HEK293 (cell line): ENCODE results near the gene AKIRIN1.
"Not testable (repeated sequence)": the region's sequence is repeated elsewhere in the genome, so short reads cannot be mapped to it uniquely, and the experiment has no call there.

ENCODE experiments used
- CTCF ChIA-PET: fragments of 350-600 bp; formaldehyde crosslinking; extraction: SDS; loops from one replicate; lab custom pipeline; 2021; ENCODE audit warnings: antibody characterized with exemption; lab: Yijun Ruan, JAX
- POLR2A ChIA-PET: fragments of 300-600 bp; formaldehyde crosslinking; extraction: SDS; loops from one replicate; lab custom pipeline; 2020; ENCODE audit warnings: antibody characterized with exemption, inconsistent platforms; lab: Yijun Ruan, JAX
- H3K27ac ChIP-seq: fragments of 200-500 bp; sonication (Bioruptor generic); 2 replicates; pipeline ENCODE4 v1.5.1; 2014; ENCODE audit warnings: low read depth, low read length, control low read depth, inconsistent platforms; ENCODE audit errors: extremely low read depth
- H3K36me3 ChIP-seq, 2 experiments: fragments of 200-500 bp in 1 of 2; sonication (Bioruptor generic) in 1 of 2; 1 replicate in 1 of 2; 2 replicates in 1 of 2; pipeline ENCODE4 v1.5.1; 2014 to 2017; ENCODE audit warnings: inconsistent platforms in 2 of 2, low read length in 2 of 2; ENCODE audit not compliant: control insufficient read depth in 2 of 2, insufficient read depth in 1 of 2
- H3K4me1 ChIP-seq: fragments of 200-500 bp; sonication (Bioruptor generic); 2 replicates; pipeline ENCODE4 v1.5.1; 2014; ENCODE audit warnings: mild to moderate bottlenecking, low read length, inconsistent platforms; ENCODE audit not compliant: control insufficient read depth, insufficient read depth
- H3K4me3 ChIP-seq: 2 replicates; pipeline ENCODE4 v1.5.1; 2011; ENCODE audit warnings: low read depth, mild to moderate bottlenecking, control low read depth, low read length, moderate library complexity
- H3K9me3 ChIP-seq: fragments of 200-500 bp; sonication (Bioruptor generic); 2 replicates; pipeline ENCODE4 v1.5.1; 2014; ENCODE audit warnings: low read depth, low read length, inconsistent platforms; ENCODE audit not compliant: control insufficient read depth, insufficient read depth
- EGR2 ChIP-seq: fragments of 450-650 bp; formaldehyde crosslinking; IDR thresholded peaks from 2 replicates; pipeline ENCODE4 v1.5.1; 2016; ENCODE audit warnings: low read depth, missing biosample characterization, missing genetic modification characterization
- HOXC10 ChIP-seq: sonication (generic); formaldehyde crosslinking; IDR thresholded peaks from 2 replicates; pipeline ENCODE4 v1.8.1; 2023; ENCODE audit warnings: mild to moderate bottlenecking, missing genetic modification reagents
- HOXD13 ChIP-seq: sonication (generic); formaldehyde crosslinking; IDR thresholded peaks from 2 replicates; pipeline ENCODE4 v1.8.0; 2022; ENCODE audit warnings: missing genetic modification reagents, borderline replicate concordance
- KLF9 ChIP-seq: fragments of 450-650 bp; formaldehyde crosslinking; IDR thresholded peaks from 2 replicates; pipeline ENCODE4 v1.5.1; 2016; ENCODE audit warnings: missing biosample characterization, missing genetic modification characterization, low read depth
- ZBTB20 ChIP-seq: fragments of 450-650 bp; formaldehyde crosslinking; IDR thresholded peaks from 2 replicates; pipeline ENCODE4 v1.5.1; 2016; ENCODE audit warnings: missing biosample characterization, missing genetic modification characterization
- ZNF248 ChIP-seq: fragments of 450-650 bp; formaldehyde crosslinking; IDR thresholded peaks from 2 replicates; pipeline ENCODE4 v1.5.1; 2017; ENCODE audit warnings: missing biosample characterization, missing genetic modification characterization
- ZNF548 ChIP-seq: fragments of 450-650 bp; formaldehyde crosslinking; IDR thresholded peaks from 2 replicates; pipeline ENCODE4 v1.5.1; 2016; ENCODE audit warnings: missing biosample characterization, missing genetic modification characterization
- ZNF654 ChIP-seq: fragments of 450-650 bp; formaldehyde crosslinking; IDR thresholded peaks from 2 replicates; pipeline ENCODE4 v1.5.1; 2016; ENCODE audit warnings: low read depth, missing biosample characterization, missing genetic modification characterization
- ZNF76 ChIP-seq: fragments of 450-650 bp; formaldehyde crosslinking; IDR thresholded peaks from 2 replicates; pipeline ENCODE4; 2016; ENCODE audit warnings: low read depth, missing biosample characterization, missing genetic modification characterization, borderline replicate concordance
- ZNF768 ChIP-seq: fragments of 450-650 bp; formaldehyde crosslinking; IDR thresholded peaks from 2 replicates; pipeline ENCODE4 v1.5.1; 2018; ENCODE audit warnings: missing biosample characterization, mild to moderate bottlenecking, missing genetic modification characterization
- ZSCAN30 ChIP-seq: fragments of 450-650 bp; IDR thresholded peaks from 2 replicates; pipeline ENCODE4 v1.5.1; 2018; ENCODE audit warnings: missing biosample characterization, mild to moderate bottlenecking, missing genetic modification characterization, moderate library complexity
- TF ChIP-seq, protein P1 (sequence below): fragments of 450-650 bp; formaldehyde crosslinking; IDR thresholded peaks from 2 replicates; pipeline ENCODE4 v1.5.1; 2017; ENCODE audit warnings: missing biosample characterization, missing genetic modification characterization
- TF ChIP-seq, protein P2 (sequence below): fragments of 450-650 bp; formaldehyde crosslinking; IDR thresholded peaks from 2 replicates; pipeline ENCODE4 v1.5.1; 2016; ENCODE audit warnings: missing biosample characterization, missing genetic modification characterization, borderline replicate concordance
- TF ChIP-seq, protein P3 (sequence below): fragments of 450-650 bp; formaldehyde crosslinking; IDR thresholded peaks from 2 replicates; pipeline ENCODE4 v1.5.1; 2016; ENCODE audit warnings: missing biosample characterization, missing genetic modification characterization, borderline replicate concordance
- TF ChIP-seq, protein P4 (sequence below): fragments of 450-650 bp; formaldehyde crosslinking; IDR thresholded peaks from 2 replicates; pipeline ENCODE4 v1.5.1; 2016; ENCODE audit warnings: missing biosample characterization, missing genetic modification characterization

The AKIRIN1 gene

DNA sequence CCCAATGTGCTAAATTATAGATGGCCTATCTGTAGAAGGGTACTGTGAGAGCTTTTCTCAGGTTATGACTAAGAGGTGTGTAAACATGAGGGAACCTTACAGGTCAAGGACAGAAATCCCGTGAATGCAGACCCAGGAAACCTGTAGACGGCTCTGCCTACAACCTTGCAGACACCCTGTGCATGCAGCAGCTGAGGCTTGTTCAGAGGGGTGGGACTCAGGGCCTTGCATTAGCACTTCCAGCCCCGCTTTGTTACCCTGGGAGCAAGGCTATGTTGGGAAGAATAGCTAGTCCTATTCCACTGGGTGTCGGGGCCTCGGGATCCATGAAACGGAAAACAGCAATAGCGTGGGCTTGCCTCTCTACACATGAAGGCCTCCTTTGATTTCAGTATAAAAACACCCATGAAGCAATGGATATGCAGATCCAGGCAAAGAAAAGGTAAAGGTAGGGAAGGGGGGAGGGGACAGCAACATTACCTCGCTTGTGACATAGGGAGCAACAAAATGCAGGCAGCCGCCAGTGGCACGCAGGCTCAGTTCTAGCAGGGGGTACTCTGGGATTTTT is 25.6 kb downstream of the AKIRIN1 start (continued):
- TF ChIP-seq, protein P1, sequence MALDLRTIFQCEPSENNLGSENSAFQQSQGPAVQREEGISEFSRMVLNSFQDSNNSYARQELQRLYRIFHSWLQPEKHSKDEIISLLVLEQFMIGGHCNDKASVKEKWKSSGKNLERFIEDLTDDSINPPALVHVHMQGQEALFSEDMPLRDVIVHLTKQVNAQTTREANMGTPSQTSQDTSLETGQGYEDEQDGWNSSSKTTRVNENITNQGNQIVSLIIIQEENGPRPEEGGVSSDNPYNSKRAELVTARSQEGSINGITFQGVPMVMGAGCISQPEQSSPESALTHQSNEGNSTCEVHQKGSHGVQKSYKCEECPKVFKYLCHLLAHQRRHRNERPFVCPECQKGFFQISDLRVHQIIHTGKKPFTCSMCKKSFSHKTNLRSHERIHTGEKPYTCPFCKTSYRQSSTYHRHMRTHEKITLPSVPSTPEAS, result no peak
- TF ChIP-seq, protein P2, sequence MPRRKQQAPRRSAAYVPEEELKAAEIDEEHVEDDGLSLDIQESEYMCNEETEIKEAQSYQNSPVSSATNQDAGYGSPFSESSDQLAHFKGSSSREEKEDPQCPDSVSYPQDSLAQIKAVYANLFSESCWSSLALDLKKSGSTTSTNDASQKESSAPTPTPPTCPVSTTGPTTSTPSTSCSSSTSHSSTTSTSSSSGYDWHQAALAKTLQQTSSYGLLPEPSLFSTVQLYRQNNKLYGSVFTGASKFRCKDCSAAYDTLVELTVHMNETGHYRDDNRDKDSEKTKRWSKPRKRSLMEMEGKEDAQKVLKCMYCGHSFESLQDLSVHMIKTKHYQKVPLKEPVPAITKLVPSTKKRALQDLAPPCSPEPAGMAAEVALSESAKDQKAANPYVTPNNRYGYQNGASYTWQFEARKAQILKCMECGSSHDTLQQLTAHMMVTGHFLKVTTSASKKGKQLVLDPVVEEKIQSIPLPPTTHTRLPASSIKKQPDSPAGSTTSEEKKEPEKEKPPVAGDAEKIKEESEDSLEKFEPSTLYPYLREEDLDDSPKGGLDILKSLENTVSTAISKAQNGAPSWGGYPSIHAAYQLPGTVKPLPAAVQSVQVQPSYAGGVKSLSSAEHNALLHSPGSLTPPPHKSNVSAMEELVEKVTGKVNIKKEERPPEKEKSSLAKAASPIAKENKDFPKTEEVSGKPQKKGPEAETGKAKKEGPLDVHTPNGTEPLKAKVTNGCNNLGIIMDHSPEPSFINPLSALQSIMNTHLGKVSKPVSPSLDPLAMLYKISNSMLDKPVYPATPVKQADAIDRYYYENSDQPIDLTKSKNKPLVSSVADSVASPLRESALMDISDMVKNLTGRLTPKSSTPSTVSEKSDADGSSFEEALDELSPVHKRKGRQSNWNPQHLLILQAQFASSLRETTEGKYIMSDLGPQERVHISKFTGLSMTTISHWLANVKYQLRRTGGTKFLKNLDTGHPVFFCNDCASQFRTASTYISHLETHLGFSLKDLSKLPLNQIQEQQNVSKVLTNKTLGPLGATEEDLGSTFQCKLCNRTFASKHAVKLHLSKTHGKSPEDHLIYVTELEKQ (tag by site-specific recombination), result no peak

DNA sequence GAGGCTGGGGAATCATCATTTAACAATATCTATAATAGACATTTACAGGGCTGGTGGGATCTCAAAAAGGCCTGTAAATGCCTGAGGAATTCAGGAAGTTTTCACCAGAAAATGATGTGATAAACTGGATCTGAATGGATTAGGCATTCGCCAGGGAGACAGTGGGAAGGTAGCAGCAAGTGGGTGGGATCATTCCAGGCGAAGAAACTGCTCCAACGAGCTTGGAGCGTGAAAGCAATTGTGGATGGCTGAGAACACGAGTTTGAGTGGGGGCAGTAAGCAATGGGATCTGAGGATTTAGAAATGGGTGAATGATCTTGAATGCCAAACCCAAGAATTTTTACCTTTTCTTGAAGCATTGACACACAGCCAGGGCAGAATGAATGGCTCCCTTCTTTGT is 26.2 kb downstream of the AKIRIN1 start:
- peak; percentile 37; the same call in 1 of the 2 replicates for TF ChIP-seq EGR2
- TF ChIP-seq ZNF548 (tag by site-specific recombination), result no peak
- Histone ChIP-seq H3K4me3 (no peak overlapping the region), H3K27ac (no peak overlapping the region), H3K9me3 (no peaks in the 10 kb centered on the region), H3K4me1 (no peaks in the 10 kb centered on the region), H3K36me3 (peaks cover 0 to 8% of the 10 kb centered on the region in 2 experiments; a peak in 1 of 3 replicates)
- CTCF ChIA-PET, result no interaction called here
- POLR2A ChIA-PET, result interaction anchor here (1.0 to 1.1 kb wide), 2 partner anchors 9 to 14 kb away, joined by 3 to 4 read pairs; partner anchors contain the start of gene NDUFS5

DNA sequence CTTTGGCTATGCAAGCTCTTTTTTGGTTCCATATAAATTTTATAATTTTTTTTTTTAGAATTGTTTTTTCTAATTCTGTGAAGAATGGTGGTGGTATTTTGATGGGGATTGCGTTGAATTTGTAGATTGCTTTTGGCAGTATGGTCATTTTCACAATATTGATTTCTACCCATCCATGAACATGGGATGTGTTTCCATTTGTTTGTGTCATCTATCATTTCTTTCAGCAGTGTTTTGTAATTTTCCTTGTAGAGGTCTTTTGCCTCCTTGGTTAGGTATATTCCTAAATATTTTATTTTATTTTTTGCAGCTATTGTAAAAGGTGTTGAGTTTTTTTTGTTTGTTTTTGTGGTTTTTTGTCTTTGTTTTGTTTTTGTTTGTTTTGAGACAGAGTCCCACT is 29.4 kb downstream of the AKIRIN1 start:
- CTCF ChIA-PET, result not testable (repeated sequence)
- TF ChIP-seq ZNF248 (tag by site-specific recombination), result peak; percentile 90
- TF ChIP-seq, all 188 proteins: peak for 1; not testable (repeated sequence) for 187
- H3K36me3 ChIP-seq, POLR2A ChIA-PET, H3K4me1 ChIP-seq, H3K27ac ChIP-seq, H3K4me3 ChIP-seq, H3K9me3 ChIP-seq: not testable (repeated sequence)

DNA sequence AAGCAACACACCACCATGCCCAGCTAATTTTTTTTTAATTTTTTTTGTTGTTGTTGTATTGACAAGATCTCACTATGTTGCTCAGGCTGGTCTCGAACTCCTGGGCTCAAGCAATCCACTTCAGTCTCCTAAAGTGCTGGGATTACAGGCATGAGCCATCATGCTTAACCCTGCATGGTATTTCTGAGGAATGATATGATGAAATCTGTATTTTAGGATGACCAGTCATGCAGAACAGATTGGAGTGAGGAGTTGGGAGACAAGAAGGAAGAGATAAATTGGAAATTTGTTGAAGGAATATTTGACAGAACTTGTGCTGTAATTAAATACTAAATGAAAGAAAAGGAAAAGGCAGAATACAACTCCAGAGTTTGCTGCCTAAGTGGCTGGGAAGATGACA is 30.4 kb downstream of the AKIRIN1 start:
- H3K27ac ChIP-seq, result no peak overlapping the region
- TF ChIP-seq HOXD13 (CRISPR knock-in tag), result no peak
- TF ChIP-seq ZBTB20 (tag by site-specific recombination), result no peak
- TF ChIP-seq, protein P1, result no peak
- no peak for TF ChIP-seq ZNF768 (tag by site-specific recombination)
- no peak for TF ChIP-seq HOXC10 (CRISPR knock-in tag)
- no peak for TF ChIP-seq ZNF654 (tag by site-specific recombination)
- no peak for TF ChIP-seq ZSCAN30
- TF ChIP-seq, protein P3, sequence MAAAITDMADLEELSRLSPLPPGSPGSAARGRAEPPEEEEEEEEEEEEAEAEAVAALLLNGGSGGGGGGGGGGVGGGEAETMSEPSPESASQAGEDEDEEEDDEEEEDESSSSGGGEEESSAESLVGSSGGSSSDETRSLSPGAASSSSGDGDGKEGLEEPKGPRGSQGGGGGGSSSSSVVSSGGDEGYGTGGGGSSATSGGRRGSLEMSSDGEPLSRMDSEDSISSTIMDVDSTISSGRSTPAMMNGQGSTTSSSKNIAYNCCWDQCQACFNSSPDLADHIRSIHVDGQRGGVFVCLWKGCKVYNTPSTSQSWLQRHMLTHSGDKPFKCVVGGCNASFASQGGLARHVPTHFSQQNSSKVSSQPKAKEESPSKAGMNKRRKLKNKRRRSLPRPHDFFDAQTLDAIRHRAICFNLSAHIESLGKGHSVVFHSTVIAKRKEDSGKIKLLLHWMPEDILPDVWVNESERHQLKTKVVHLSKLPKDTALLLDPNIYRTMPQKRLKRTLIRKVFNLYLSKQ (tag by site-specific recombination), result no peak
- TF ChIP-seq KLF9 (tag by site-specific recombination), result no peak
- TF ChIP-seq ZNF76 (tag by site-specific recombination), result no peak
- TF ChIP-seq, protein P4, sequence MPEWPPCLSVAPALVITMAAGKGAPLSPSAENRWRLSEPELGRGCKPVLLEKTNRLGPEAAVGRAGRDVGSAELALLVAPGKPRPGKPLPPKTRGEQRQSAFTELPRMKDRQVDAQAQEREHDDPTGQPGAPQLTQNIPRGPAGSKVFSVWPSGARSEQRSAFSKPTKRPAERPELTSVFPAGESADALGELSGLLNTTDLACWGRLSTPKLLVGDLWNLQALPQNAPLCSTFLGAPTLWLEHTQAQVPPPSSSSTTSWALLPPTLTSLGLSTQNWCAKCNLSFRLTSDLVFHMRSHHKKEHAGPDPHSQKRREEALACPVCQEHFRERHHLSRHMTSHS (tag by site-specific recombination), result no peak
- no peaks in the 10 kb centered on the region for H3K36me3 ChIP-seq
- H3K9me3 ChIP-seq, result no peaks in the 10 kb centered on the region
- no peaks in the 10 kb centered on the region for H3K4me1 ChIP-seq
- CTCF ChIA-PET, result no interaction called here
- H3K4me3 ChIP-seq, result no peak overlapping the region
- POLR2A ChIA-PET, result no interaction called here
